ENCODE measurements around the gene CALCOCO1. TPM values are rescaled to one million over a fixed set of nuclear protein-coding genes. Genes with fewer than 3 reads are reported as not detected.

Gene CALCOCO1
- total and polyA plus RNA-seq, 2 of the 8 experiments (the other 6 are each of a cell fraction or from before 2014, with no cell fraction given) = 20.3 to 39.3 TPM

DNA sequence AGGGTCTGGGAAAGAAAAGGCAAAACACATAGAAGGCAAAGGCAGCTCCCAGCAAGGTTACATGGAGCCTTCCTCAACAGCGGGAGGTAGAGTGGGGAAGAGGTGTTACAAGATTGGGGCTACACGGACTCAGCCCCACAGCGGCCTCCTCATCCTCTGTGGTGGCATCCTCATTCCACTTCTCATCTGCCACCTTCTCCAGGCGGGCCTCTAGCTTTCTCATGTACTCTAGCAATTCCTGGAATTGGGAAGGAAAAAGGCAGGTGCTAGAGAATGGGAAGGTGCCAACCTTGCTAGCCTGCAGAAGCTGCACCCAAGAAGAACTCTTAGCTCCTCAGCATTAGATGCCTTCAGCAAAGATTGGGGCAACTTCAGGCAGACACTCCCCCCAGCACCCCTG is 13.2 kb downstream of the CALCOCO1 start:
- H2BK5ac ChIP-seq (ENCODE audit: low read depth, low read length) = no peak overlapping the region
- H2AFZ ChIP-seq (ENCODE audit: low read length) = no peak overlapping the region
- H4K20me1 ChIP-seq (replicated peaks in 1 of 2; ENCODE audit: control insufficient read depth in 1 of 2, insufficient read depth in 2 of 2, low read length in 2 of 2) = peaks cover 0 to 3% of the 10 kb centered on the region in 2 experiments
- H3K79me1 ChIP-seq (ENCODE audit: low read depth, low read length) = no peaks in the 10 kb centered on the region
- no peak overlapping the region for H2BK120ac ChIP-seq (replicated peaks; ENCODE audit: low read depth, low read length)
- no peak overlapping the region for H2BK15ac ChIP-seq (ENCODE audit: low read length)
- no peak overlapping the region for H3K23ac ChIP-seq (ENCODE audit: insufficient read length)
- no peak overlapping the region for H3K27ac ChIP-seq (ENCODE audit: low read depth, low read length)
- H3K27me3 ChIP-seq (replicated peaks in 1 of 4; ENCODE audit: control insufficient read depth in 3 of 4, extremely low read depth in 1 of 4, insufficient read depth in 3 of 4, low read length in 3 of 4) = no peaks in the 10 kb centered on the region; a peak in 1 of 7 replicates
- DNase-seq (ENCODE audit: low read depth in 1 of 2, low spot score in 2 of 2) (no peak), FAIRE-seq (no peak)
- H4K5ac ChIP-seq (ENCODE audit: insufficient read length, low read depth, low read length) = no peak overlapping the region
- ChIA-PET POLR2A (ENCODE audit: partially characterized antibody) (interaction anchor here (0.7 to 2.2 kb wide), 3 partner anchors 25 to 442 kb away, joined by 3 to 5 read pairs (median 3); partner anchors contain the start of gene ATP5MC2), CTCF (ENCODE audit: partially characterized antibody) (interaction anchor here (0.9 to 5.6 kb wide), 7 partner anchors 8 to 31 kb away, joined by 3 to 82 read pairs (median 5); no protein-coding TSS in a partner anchor)
- H3K9me3 ChIP-seq (ENCODE audit: insufficient read depth in 2 of 2, low read depth in 1 of 2, low read length in 1 of 2) = no peaks in the 10 kb centered on the region
- no peak overlapping the region for H4K8ac ChIP-seq (ENCODE audit: extremely low read depth, insufficient read depth, low read length)
- H3K79me2 ChIP-seq (ENCODE audit: control insufficient read depth in 1 of 2, insufficient read depth in 2 of 2, low read length in 2 of 2) = no peaks in the 10 kb centered on the region
- H2BK20ac ChIP-seq (ENCODE audit: low read length) = no peak overlapping the region
- H3K4ac ChIP-seq (replicated peaks; ENCODE audit: insufficient read length, low read depth, low read length) = no peak overlapping the region
- no peak overlapping the region for H3K18ac ChIP-seq (ENCODE audit: extremely low read depth, low read length)
- H2AK5ac ChIP-seq (ENCODE audit: low read depth, low read length) = no peak overlapping the region
- no peak overlapping the region for H3K4me2 ChIP-seq (ENCODE audit: insufficient read depth in 1 of 2, low read depth in 2 of 2, low read length in 2 of 2)
- no peaks in the 10 kb centered on the region for H3K36me3 ChIP-seq (ENCODE audit: control insufficient read depth in 2 of 4, insufficient read depth in 4 of 4, low read length in 3 of 4)
- H3K23me2 ChIP-seq (ENCODE audit: low read depth, low read length) = no peaks in the 10 kb centered on the region
- no peak overlapping the region for H3K14ac ChIP-seq (ENCODE audit: insufficient read length)
- 75% methylated on average over 4 of the region's 4 CpGs; no CpG with 5 or more reads in 1 of the 2 experiments for WGBS, 2 experiments (ENCODE audit: extremely low coverage in 1 of 2, insufficient coverage in 1 of 2, insufficient read length in 1 of 2, insufficient replicate concordance in 2 of 2, low coverage in 1 of 2, low lambda C conversion rate in 2 of 2, missing lambda C conversion rate in 1 of 2)
- H3K4me1 ChIP-seq (replicated peaks in 1 of 4; ENCODE audit: control insufficient read depth in 3 of 4, insufficient read depth in 4 of 4, low read length in 3 of 4) = no peaks in the 10 kb centered on the region; a peak in 1 of 7 replicates
- no peak overlapping the region for H3K4me3 ChIP-seq (ENCODE audit: extremely low read depth in 1 of 4, insufficient read depth in 2 of 4, low read depth in 3 of 4, low read length in 4 of 4)
- H3K9ac ChIP-seq (replicated peaks in 1 of 4; ENCODE audit: extremely low read depth in 1 of 4, low read depth in 3 of 4, low read length in 3 of 4) = no peak overlapping the region
- H4K91ac ChIP-seq (replicated peaks; ENCODE audit: insufficient read length, low read length) = no peak overlapping the region
- H3K56ac ChIP-seq (replicated peaks; ENCODE audit: insufficient read length, low read depth, low read length) = no peak overlapping the region
- no peak overlapping the region for H2BK12ac ChIP-seq (ENCODE audit: low read depth, low read length)
- no peak for TF ChIP-seq SP2 (IDR thresholded peaks at IDR 0.05; ENCODE audit: low read length)
- TF ChIP-seq TBP (IDR thresholded peaks at IDR 0.05; ENCODE audit: low read depth, low read length) = no peak
- no peak for TF ChIP-seq RFX5 (IDR thresholded peaks at IDR 0.05; ENCODE audit: borderline replicate concordance, low read depth, low read length)
- no peak for TF ChIP-seq RBBP5 (IDR thresholded peaks at IDR 0.05; ENCODE audit: borderline replicate concordance, low read depth, low read length)
- TF ChIP-seq, protein P1, sequence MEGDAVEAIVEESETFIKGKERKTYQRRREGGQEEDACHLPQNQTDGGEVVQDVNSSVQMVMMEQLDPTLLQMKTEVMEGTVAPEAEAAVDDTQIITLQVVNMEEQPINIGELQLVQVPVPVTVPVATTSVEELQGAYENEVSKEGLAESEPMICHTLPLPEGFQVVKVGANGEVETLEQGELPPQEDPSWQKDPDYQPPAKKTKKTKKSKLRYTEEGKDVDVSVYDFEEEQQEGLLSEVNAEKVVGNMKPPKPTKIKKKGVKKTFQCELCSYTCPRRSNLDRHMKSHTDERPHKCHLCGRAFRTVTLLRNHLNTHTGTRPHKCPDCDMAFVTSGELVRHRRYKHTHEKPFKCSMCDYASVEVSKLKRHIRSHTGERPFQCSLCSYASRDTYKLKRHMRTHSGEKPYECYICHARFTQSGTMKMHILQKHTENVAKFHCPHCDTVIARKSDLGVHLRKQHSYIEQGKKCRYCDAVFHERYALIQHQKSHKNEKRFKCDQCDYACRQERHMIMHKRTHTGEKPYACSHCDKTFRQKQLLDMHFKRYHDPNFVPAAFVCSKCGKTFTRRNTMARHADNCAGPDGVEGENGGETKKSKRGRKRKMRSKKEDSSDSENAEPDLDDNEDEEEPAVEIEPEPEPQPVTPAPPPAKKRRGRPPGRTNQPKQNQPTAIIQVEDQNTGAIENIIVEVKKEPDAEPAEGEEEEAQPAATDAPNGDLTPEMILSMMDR (IDR thresholded peaks at IDR 0.05; ENCODE audit: control extremely low read depth in 1 of 3, insufficient read depth in 1 of 3, low read depth in 1 of 3, low read length in 3 of 3) = no peak
- no peak for TF ChIP-seq HDAC6 (IDR thresholded peaks at IDR 0.05; ENCODE audit: low read depth, low read length)
- TF ChIP-seq SP4 (IDR thresholded peaks at IDR 0.05; ENCODE audit: low read length) = no peak
- TF ChIP-seq YY1 (IDR thresholded peaks at IDR 0.05; ENCODE audit: low read depth, low read length) = no peak
- TF ChIP-seq SRF (IDR thresholded peaks at IDR 0.05; ENCODE audit: low read depth, low read length) = no peak
- TF ChIP-seq GTF2F1 (IDR thresholded peaks at IDR 0.05; ENCODE audit: borderline replicate concordance, low read depth, low read length) = no peak
- no peak for TF ChIP-seq JUN (IDR thresholded peaks at IDR 0.05; ENCODE audit: low read depth, low read length)
- TF ChIP-seq SIRT6 (IDR thresholded peaks at IDR 0.05; ENCODE audit: low read length) = no peak
- no peak for TF ChIP-seq GABPA (IDR thresholded peaks at IDR 0.05; ENCODE audit: borderline replicate concordance, insufficient read depth, low read length)
